H1 (cell line): ENCODE data around the gene DUSP9. TPM values are rescaled to one million over a fixed set of nuclear protein-coding genes. Genes with fewer than 3 reads are reported as not detected.

Experiments used
- CHD7 ChIP-seq: fragments of 300-600 bp; sonication (generic); IDR thresholded peaks from 2 replicates; pipeline ENCODE4 v1.7.1; 2012; ENCODE audit warnings: low read length, moderate library complexity, mild to moderate bottlenecking, inconsistent platforms; ENCODE audit not compliant: insufficient replicate concordance
- E2F6 ChIP-seq: IDR thresholded peaks from 2 replicates; pipeline ENCODE4 v1.6.1; 2012; ENCODE audit warnings: inconsistent platforms
- KDM4A ChIP-seq: IDR thresholded peaks from one replicate; pipeline ENCODE4 v1.7.1; 2012; ENCODE audit warnings: low read depth, mild to moderate bottlenecking, moderate library complexity, low read length, inconsistent platforms; ENCODE audit not compliant: severe bottlenecking
- polyA plus RNA-seq, 7 experiments: library from polyadenylated mRNA; depleted of rRNA in 3 of 7; stranded (reverse) in 5 of 7; unstranded in 2 of 7; fragments of >200 nt in 5 of 7; fragments of 200-250 nt in 2 of 7; gene quantifications; 1 replicate in 5 of 7; 2 replicates in 1 of 7; 4 replicates in 1 of 7; pipeline versions ENCODE4 v1.2.1 to v1.2.3, GENCODE V29; 2011 to 2013; ENCODE audit warnings: missing spikeins in 2 of 7, mixed read lengths in 2 of 7
- total RNA-seq: library from RNA; stranded (reverse); fragmentation: NEBNext Ultra II Directional; extraction: Animal tissue kit (Norgen Biotek cat#: 25700); gene quantifications from 2 replicates; pipeline ENCODE4 v1.2.1, GENCODE V29; 2021

Gene DUSP9
- total and polyA plus RNA-seq, 2 of the 8 experiments (the other 6 are each of a cell fraction or from before 2014, with no cell fraction given) = 0.80 to 1.1 TPM

GRCh38 chrX:153628665-153629064, 18.3 kb upstream of the DUSP9 start (continued):
- TF ChIP-seq E2F6 (no peak), CHD7 (no peak), KDM4A (no peak)
